NCI-H2081 treated with DMSO at 0.1 percent for 48 hours (cell line): ENCODE measurements around the gene MTPN.

Experiments
- DNase-seq: peaks from one replicate; lab custom pipeline; 2025; lab: John Stamatoyannopoulos, UW

Gene MTPN, protein sequence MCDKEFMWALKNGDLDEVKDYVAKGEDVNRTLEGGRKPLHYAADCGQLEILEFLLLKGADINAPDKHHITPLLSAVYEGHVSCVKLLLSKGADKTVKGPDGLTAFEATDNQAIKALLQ

GRCh38 chr7:135977007-135977741, at the start of gene MTPN:
Gene MTPN, minus strand, starts transcription at chr7:135977359. Its CDS starts 259 bp downstream, at chr7:135977100.
- peak; percentile 95 for DNase-seq

- DNase-seq, result no peak
These were observed 49.0 kb upstream of the MTPN start for GRCh38 chr7:136026209-136026608.

GRCh38 chr7:136023134-136023869, 46.1 kb upstream of the MTPN start:
- DNase-seq, result peak; percentile 48

- no peak for DNase-seq
These were observed 43.4 kb upstream of the MTPN start for GRCh38 chr7:136020556-136020955.

DNA sequence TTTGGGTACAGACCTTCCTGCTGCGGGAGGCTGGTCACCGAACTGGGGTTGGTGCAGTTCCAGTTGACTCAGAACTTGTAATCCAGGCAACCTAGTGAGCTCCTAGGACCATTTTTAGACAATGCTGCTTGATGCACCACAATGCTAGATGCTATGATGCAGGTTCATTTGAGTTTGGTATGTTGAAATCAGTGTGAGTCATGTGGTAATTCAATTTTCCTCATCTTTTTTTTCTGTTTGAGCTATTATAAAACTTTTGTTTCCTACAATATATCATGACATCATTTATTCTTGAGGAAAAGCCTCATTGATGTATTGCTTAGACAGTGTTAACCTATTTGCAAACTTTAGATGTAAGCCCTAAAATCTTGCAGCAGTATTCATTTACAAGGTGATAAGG, 40.9 kb upstream of the MTPN start:
- no peak for DNase-seq

- no peak for DNase-seq
These were observed 39.7 kb upstream of the MTPN start for GRCh38 chr7:136016649-136017395.

DNA sequence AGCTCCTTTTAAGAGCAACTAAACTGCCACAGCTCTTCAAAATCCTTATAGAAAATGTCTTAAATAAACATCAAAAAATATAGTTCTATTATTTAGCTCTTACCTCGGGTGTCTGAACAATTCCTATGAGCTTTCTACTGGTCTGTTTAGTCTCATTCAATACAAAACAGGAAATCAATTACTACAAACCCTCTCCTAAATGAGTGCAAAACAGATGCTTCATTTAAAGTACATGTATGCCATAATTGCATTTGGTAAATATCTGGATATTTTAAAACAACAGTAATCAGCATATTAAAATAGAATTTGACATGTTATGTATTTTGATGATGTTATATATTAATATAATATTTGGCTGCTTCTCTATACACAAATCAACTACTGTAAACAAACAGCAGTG, 38.5 kb upstream of the MTPN start:
- DNase-seq, result no peak

DNA sequence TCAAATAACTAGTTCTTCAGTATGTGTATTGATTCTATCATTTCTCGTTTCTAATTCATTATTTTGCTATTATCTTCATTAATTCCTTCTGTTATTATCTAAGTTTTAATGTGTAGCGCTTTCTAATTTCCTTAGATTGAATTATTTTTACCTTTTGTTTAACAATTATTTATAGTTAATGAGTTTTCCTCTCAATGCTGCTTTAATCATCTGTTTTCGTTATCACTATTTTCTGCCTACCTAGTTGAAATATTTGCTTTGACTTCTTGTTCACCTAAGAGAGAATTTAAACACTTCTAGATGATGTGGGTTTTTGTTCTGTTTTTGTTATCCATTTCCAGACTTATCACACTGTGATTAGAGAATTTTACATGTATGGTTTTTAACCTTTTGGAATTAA, 37.5 kb upstream of the MTPN start:
- DNase-seq, result no peak

DNA sequence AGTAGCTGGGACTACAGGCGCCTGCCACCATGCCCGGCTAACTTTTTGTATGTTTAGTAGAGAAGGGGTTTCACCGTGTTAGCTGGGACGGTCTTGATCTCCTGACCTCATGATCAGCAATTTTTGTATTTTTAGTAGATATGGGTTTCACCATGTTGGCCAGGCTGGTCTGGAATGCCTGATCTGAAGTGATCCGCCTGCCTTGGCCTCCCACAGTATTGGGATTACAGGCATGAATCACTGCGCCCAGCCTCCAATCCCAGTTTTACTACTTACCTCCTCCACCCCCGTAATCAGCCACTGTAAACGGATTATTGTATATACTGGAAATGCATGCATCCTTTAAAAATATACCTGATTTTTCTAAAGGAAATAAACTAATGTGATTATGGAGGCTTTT, 35.1 kb upstream of the MTPN start:
- no peak for DNase-seq

- peak; percentile 17 for DNase-seq
These were observed 32.4 kb upstream of the MTPN start for GRCh38 chr7:136009488-136010079.

DNA sequence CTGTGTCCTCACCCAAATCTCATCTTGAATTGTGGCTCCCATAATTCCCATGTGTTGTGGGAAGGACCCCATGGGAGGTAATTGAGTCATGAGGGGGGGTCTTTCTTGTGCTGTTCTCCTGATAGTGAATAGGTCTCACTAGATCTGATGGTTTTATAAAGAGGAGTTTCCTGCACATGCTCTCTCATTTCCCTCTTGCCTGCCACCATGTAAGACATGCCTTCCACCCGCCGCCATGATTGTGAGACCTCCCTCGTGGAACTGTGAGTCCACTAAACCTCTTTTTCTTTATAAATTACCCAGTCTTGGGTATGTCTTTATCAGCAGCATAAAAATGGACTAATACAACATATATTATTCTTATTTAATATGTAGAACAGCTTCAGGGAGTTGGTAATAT, 29.0 kb upstream of the MTPN start:
- DNase-seq, result no peak

- no peak for DNase-seq
These were observed 26.9 kb upstream of the MTPN start for GRCh38 chr7:136004083-136004482.

- no peak for DNase-seq
These were observed 25.6 kb upstream of the MTPN start for GRCh38 chr7:136002802-136003201.

DNA sequence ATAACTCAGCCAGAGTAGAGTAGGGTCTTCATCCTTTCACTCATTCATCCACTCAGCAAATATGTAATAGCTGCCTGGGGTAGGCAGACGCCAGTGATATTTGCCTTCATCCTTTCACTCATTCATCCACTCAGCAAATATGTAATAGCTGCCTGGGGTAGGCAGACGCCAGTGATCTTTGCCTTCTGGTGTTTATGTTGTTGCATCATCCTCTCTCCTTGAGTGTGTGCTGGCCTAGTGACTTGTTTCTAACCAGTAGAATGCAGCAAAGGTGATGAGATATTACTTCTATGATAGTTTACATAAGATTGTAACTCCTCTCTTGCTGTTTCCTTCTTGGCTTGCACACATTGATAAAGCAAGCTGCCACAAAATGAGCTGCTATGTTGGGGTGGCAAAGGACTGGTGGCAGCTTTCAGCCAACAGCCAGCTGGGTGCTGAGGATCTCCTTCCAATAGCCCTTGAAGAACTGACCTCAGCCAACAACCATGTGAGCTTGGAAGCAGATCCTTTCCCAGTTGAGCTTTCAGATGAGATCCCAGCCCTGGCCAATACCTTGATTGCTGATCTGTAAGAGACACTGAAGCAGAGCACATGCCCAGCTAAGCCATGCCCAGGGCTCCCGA, 23.2 kb upstream of the MTPN start:
- no peak for DNase-seq

GRCh38 chr7:135998081-135998480, 20.9 kb upstream of the MTPN start:
- DNase-seq, result no peak

GRCh38 chr7:135995748-135996147, 18.6 kb upstream of the MTPN start:
- no peak for DNase-seq

DNA sequence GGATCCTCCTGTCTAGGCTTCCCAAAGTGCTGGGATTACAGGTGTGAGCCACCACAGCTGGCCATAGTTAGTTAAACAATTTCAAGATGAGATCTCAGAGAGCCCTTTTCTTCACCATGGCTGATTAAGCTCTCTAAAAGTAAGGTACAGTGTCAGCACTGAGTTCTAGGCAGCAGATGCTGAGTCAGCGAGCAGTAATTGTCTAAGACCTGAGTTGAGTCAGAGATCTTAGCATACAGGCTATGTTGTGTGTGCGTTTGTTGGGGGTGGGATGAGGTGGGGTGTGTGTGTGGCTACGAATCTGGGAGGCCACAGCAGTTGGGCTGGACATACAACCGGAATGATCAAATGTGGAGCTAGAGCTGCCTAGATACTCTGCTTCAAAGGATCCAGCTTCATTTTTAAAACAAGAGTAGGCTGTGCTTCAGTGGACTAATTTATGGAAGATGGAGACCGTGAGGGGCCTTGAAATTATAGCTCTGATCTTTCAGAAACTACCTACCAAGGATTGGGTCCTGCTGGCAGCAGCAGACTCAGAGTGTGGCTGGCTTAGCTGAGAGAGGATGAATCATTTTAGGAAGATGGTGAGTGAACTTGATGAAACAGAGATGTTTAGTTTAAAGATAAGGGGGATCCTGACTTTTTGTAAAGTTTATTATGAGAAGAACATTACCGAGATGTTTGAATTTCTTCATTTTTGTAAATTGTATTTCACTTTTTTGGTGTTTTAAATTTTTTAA, 17.5 kb upstream of the MTPN start:
- DNase-seq, result no peak

DNA sequence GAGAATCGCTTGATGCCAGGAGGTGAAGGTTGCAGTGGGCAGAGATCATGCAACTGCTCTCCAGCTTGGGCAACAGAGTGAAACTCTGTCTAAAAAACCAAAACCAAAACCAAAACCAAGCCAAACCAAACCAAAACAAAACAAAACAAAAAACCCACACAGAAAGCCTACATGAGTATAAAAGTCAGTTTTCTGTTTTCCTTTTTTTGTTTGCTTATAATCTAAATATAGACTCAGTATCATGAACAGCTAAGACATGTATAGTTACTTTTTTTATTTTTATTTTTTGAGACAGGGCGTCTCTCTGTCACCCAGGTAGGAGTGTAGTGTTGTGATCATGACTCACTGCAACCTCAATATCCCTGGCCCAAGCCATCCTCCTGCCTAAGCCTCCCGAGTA, 16.8 kb upstream of the MTPN start:
- DNase-seq, result no peak

DNA sequence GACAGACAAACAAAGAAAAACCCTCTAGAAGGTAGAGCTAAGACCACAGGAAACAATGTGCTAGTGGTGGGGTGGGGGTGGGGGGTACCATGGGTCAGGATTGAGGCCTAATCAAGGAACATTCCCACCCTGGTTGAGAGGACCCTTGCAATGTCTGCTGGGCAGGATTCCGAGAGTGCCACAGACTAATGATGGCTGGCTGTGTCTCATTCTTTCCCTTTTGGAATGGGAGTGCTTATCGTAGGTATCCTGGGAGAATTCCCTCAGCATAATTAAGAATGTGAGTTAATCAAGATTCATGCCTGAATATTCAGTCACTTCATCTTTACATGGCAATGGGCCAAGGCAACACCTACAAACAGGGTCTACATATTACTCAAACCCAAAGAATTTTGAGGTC, 14.7 kb upstream of the MTPN start:
- no peak for DNase-seq

- DNase-seq, result no peak
These were observed 14.2 kb upstream of the MTPN start for GRCh38 chr7:135991322-135991721.

DNA sequence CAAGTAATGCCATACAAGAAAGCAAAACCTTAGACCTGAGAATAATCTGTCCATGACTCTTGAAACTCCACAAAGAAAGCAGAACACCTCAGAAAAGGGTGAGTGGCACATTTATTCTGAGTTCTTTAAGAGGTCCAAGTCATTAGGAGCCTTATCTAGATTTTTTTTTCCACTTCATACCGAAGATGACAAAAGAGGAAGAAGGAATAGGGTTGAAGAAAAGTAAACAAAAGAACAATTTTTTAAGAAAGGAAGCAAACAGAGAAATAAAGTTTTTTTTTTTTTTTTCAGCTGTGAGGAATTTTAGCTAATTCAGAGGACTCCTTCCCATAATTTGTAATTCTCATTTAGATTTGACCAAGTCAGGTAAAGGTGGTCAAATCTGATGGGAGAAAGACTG, 13.1 kb upstream of the MTPN start:
- no peak for DNase-seq
